Mesenchymal stem cell (in vitro differentiated cells and primary cell): ENCODE data around the gene FBXL7.
A peak's percentile ranks its signal among the peaks of the same experiment; 100 is the strongest.

Experiments
- DNase-seq: peaks from one replicate; pipeline ENCODE4 v3.0.0-alpha.2; 2013
- H2AFZ ChIP-seq: one replicate; pipeline ENCODE4 v1.6.1; 2013; ENCODE audit warnings: low read depth, mild to moderate bottlenecking, control low read depth, inconsistent platforms, low read length, moderate library complexity
- H2AK5ac ChIP-seq: 2 replicates; pipeline ENCODE4 v1.6.1; 2013; ENCODE audit warnings: low read length, moderate library complexity, mild to moderate bottlenecking, inconsistent platforms; ENCODE audit not compliant: severe bottlenecking
- H2BK120ac ChIP-seq: one replicate; pipeline ENCODE4 v1.6.1; 2013; ENCODE audit warnings: low read depth, mild to moderate bottlenecking, inconsistent platforms, low read length, moderate library complexity
- H2BK12ac ChIP-seq, 2 experiments: one replicate each; pipeline ENCODE4 v1.6.1; 2013; ENCODE audit warnings: inconsistent platforms in 2 of 2, low read length in 2 of 2, mild to moderate bottlenecking in 2 of 2, moderate library complexity in 2 of 2, control low read depth in 1 of 2
- H2BK15ac ChIP-seq: one replicate; pipeline ENCODE4 v1.6.1; 2013; ENCODE audit warnings: mild to moderate bottlenecking, low read depth, inconsistent platforms; ENCODE audit not compliant: poor library complexity, severe bottlenecking
- H2BK5ac ChIP-seq: 2 replicates; pipeline ENCODE4 v1.6.1; 2013; ENCODE audit warnings: low read depth, mild to moderate bottlenecking, low read length, control low read depth, inconsistent platforms; ENCODE audit not compliant: poor library complexity, severe bottlenecking
- H3K14ac ChIP-seq, 2 experiments: one replicate each; pipeline ENCODE4 v1.6.1; 2013; ENCODE audit warnings: inconsistent platforms in 2 of 2, low read length in 2 of 2, control low read depth in 1 of 2, mild to moderate bottlenecking in 1 of 2, moderate library complexity in 1 of 2
- H3K18ac ChIP-seq, 2 experiments: one replicate each; pipeline ENCODE4 v1.6.1; 2013; ENCODE audit warnings: inconsistent platforms in 2 of 2, low read length in 2 of 2, control low read depth in 1 of 2, low read depth in 1 of 2, mild to moderate bottlenecking in 1 of 2
- H3K23ac ChIP-seq, 2 experiments: one replicate each; pipeline ENCODE4 v1.6.1; 2013; ENCODE audit warnings: inconsistent platforms in 2 of 2, low read length in 2 of 2, mild to moderate bottlenecking in 2 of 2, moderate library complexity in 2 of 2, control low read depth in 1 of 2
- H3K27ac ChIP-seq: 2 replicates; pipeline ENCODE4 v1.5.1; 2013; ENCODE audit warnings: mild to moderate bottlenecking, moderate library complexity, low read length, control low read depth, inconsistent platforms; ENCODE audit not compliant: poor library complexity, severe bottlenecking
- H3K27me3 ChIP-seq, 2 experiments: 2 replicates each; pipeline versions ENCODE4 v1.6.1 to v1.7.0; 2013; ENCODE audit warnings: low read length in 2 of 2, mild to moderate bottlenecking in 2 of 2, moderate library complexity in 2 of 2, control low read depth in 1 of 2, inconsistent platforms in 1 of 2; ENCODE audit not compliant: control insufficient read depth in 1 of 2, insufficient read depth in 1 of 2
- H3K36me3 ChIP-seq, 2 experiments: 2 replicates each; pipeline versions ENCODE4 v1.6.1 to v1.7.0; 2013; ENCODE audit warnings: low read length in 2 of 2, control low read depth in 1 of 2, inconsistent platforms in 1 of 2, low read depth in 1 of 2, mild to moderate bottlenecking in 1 of 2; ENCODE audit not compliant: insufficient read depth in 2 of 2, control insufficient read depth in 1 of 2
- H3K4ac ChIP-seq, 2 experiments: one replicate each; pipeline ENCODE4 v1.6.1; 2013; ENCODE audit warnings: inconsistent platforms in 2 of 2, low read length in 2 of 2, mild to moderate bottlenecking in 2 of 2, moderate library complexity in 2 of 2, control low read depth in 1 of 2, low read depth in 1 of 2
- H3K4me1 ChIP-seq: 2 replicates; pipeline ENCODE4 v1.6.1; 2013; ENCODE audit warnings: low read depth, low read length, control low read depth; ENCODE audit not compliant: control insufficient read depth, insufficient read depth
- H3K4me2 ChIP-seq: 2 replicates; pipeline ENCODE4 v1.6.1; 2013; ENCODE audit warnings: low read length, mild to moderate bottlenecking, inconsistent platforms; ENCODE audit not compliant: poor library complexity, severe bottlenecking
- H3K4me3 ChIP-seq, 2 experiments: 2 replicates each; pipeline versions ENCODE4 v1.5.1 to v1.7.0; 2013; ENCODE audit warnings: low read length in 2 of 2, mild to moderate bottlenecking in 2 of 2, control low read depth in 1 of 2, low read depth in 1 of 2; ENCODE audit not compliant: insufficient read depth in 1 of 2
- H3K79me1 ChIP-seq: replicated peaks from 2 replicates; pipeline ENCODE4 v1.6.1; 2013; ENCODE audit warnings: mild to moderate bottlenecking, control low read depth, low read length, inconsistent platforms; ENCODE audit not compliant: poor library complexity, severe bottlenecking
- H3K9ac ChIP-seq: 2 replicates; pipeline ENCODE4 v1.7.0; 2013; ENCODE audit warnings: mild to moderate bottlenecking, low read length, moderate library complexity
- H3K9me3 ChIP-seq: 2 replicates; pipeline ENCODE4 v1.7.0; 2013; ENCODE audit warnings: mild to moderate bottlenecking, low read length; ENCODE audit not compliant: control insufficient read depth
- H4K8ac ChIP-seq: one replicate; pipeline ENCODE4 v1.6.1; 2013; ENCODE audit warnings: inconsistent platforms, mild to moderate bottlenecking, low read length, moderate library complexity
- H4K91ac ChIP-seq: one replicate; pipeline ENCODE4 v1.6.1; 2013; ENCODE audit warnings: mild to moderate bottlenecking, low read length, inconsistent platforms
- WGBS: methylation state at CpG from one replicate; pipeline ENCODE4 v1.1.7; 2013; ENCODE audit warnings: mixed read lengths; 5-methylcytosine and 5-hydroxymethylcytosine counted together

Gene FBXL7

GRCh38 chr5:15627647-15628046, 127.7 kb downstream of the FBXL7 start:
- H2AFZ ChIP-seq = no peak overlapping the region
- H2AK5ac ChIP-seq = no peak overlapping the region
- no peaks in the 10 kb centered on the region for H3K9me3 ChIP-seq
- no peak overlapping the region for H3K14ac ChIP-seq
- H4K91ac ChIP-seq = no peak overlapping the region
- no peak overlapping the region for H3K27ac ChIP-seq
- H3K36me3 ChIP-seq = no peaks in the 10 kb centered on the region
- no peak overlapping the region for H3K23ac ChIP-seq
- H2BK12ac ChIP-seq = no peak overlapping the region
- no peak for DNase-seq
- H3K79me1 ChIP-seq = peaks cover 13% of the 10 kb centered on the region
- no peak overlapping the region for H3K4me2 ChIP-seq
- peaks cover 1% of the 10 kb centered on the region for H3K4me1 ChIP-seq
- H2BK15ac ChIP-seq = no peak overlapping the region
- H2BK5ac ChIP-seq = no peak overlapping the region
- H3K9ac ChIP-seq = no peak overlapping the region
- no peak overlapping the region for H3K4me3 ChIP-seq
- H3K18ac ChIP-seq = no peak overlapping the region
- H4K8ac ChIP-seq = no peak overlapping the region
- no peak overlapping the region for H3K4ac ChIP-seq
- no peaks in the 10 kb centered on the region for H3K27me3 ChIP-seq
- 97% methylated on average over 2 of the region's 2 CpGs for WGBS
- H2BK120ac ChIP-seq = no peak overlapping the region

- Histone ChIP-seq H3K4me1 (peaks cover 2% of the 10 kb centered on the region), H2AK5ac (no peak overlapping the region), H2BK120ac (no peak overlapping the region), H3K4ac (no peak overlapping the region), H2BK5ac (no peak overlapping the region), H3K18ac (no peak overlapping the region), H3K9me3 (no peaks in the 10 kb centered on the region), H3K27me3 (no peaks in the 10 kb centered on the region), H2AFZ (no peak overlapping the region), H3K79me1 (peaks cover 19% of the 10 kb centered on the region), H3K4me2 (no peak overlapping the region), H4K8ac (no peak overlapping the region), H2BK12ac (no peak overlapping the region), H4K91ac (no peak overlapping the region), H3K14ac (no peak overlapping the region), H3K36me3 (no peaks in the 10 kb centered on the region), H3K4me3 (no peak overlapping the region), H3K9ac (peak overlapping the region; percentile 33), H3K27ac (no peak overlapping the region), H2BK15ac (no peak overlapping the region), H3K23ac (no peak overlapping the region)
- no peak for DNase-seq
Observed at GRCh38 chr5:15630441-15630840, 130.5 kb downstream of the FBXL7 start.

- H3K14ac ChIP-seq = no peak overlapping the region
- H3K79me1 ChIP-seq = peaks cover 30% of the 10 kb centered on the region
- no peak overlapping the region for H2AFZ ChIP-seq
- no peak overlapping the region for H3K4me2 ChIP-seq
- H3K27ac ChIP-seq = no peak overlapping the region
- no peak overlapping the region for H3K4ac ChIP-seq
- H2BK12ac ChIP-seq = no peak overlapping the region
- peaks cover 2% of the 10 kb centered on the region for H3K4me1 ChIP-seq
- no peak overlapping the region for H4K91ac ChIP-seq
- H3K23ac ChIP-seq = no peak overlapping the region
- no peaks in the 10 kb centered on the region for H3K27me3 ChIP-seq
- no peak overlapping the region for H2AK5ac ChIP-seq
- H2BK120ac ChIP-seq = no peak overlapping the region
- no peak overlapping the region for H2BK5ac ChIP-seq
- no peak overlapping the region for H4K8ac ChIP-seq
- H3K18ac ChIP-seq = no peak overlapping the region
- no peaks in the 10 kb centered on the region for H3K36me3 ChIP-seq
- no peak overlapping the region for H3K9ac ChIP-seq
- no peak for DNase-seq
- H2BK15ac ChIP-seq = no peak overlapping the region
- H3K9me3 ChIP-seq = no peaks in the 10 kb centered on the region
- H3K4me3 ChIP-seq = no peak overlapping the region
- WGBS = no CpG with 5 or more reads among the region's 4 CpGs
Observed at GRCh38 chr5:15634591-15635288, 134.8 kb downstream of the FBXL7 start.

- no peak overlapping the region for H3K18ac ChIP-seq
- no peak overlapping the region for H4K91ac ChIP-seq
- H3K4me2 ChIP-seq = no peak overlapping the region
- H3K79me1 ChIP-seq = peaks cover 34% of the 10 kb centered on the region
- no peak overlapping the region for H2BK12ac ChIP-seq
- H2BK5ac ChIP-seq = no peak overlapping the region
- H3K14ac ChIP-seq = no peak overlapping the region
- WGBS = 92% methylated on average over 1 of the region's 1 CpG
- no peak overlapping the region for H3K23ac ChIP-seq
- no peak overlapping the region for H2BK15ac ChIP-seq
- no peak overlapping the region for H3K27ac ChIP-seq
- no peak overlapping the region for H4K8ac ChIP-seq
- no peak overlapping the region for H2AK5ac ChIP-seq
- H3K9ac ChIP-seq = no peak overlapping the region
- peak; percentile 7 for DNase-seq
- H3K4ac ChIP-seq = no peak overlapping the region
- H3K9me3 ChIP-seq = no peaks in the 10 kb centered on the region
- H2AFZ ChIP-seq = no peak overlapping the region
- H3K27me3 ChIP-seq = no peaks in the 10 kb centered on the region
- H2BK120ac ChIP-seq = no peak overlapping the region
- peaks cover 2% of the 10 kb centered on the region for H3K4me1 ChIP-seq
- H3K4me3 ChIP-seq = no peak overlapping the region
- H3K36me3 ChIP-seq = no peaks in the 10 kb centered on the region
Observed at GRCh38 chr5:15635289-15635616, 135.3 kb downstream of the FBXL7 start.
